Prostate gland (tissue), 2 donors: ENCODE results near the gene GAB2. TPM values are rescaled to one million over a fixed set of nuclear protein-coding genes. Genes with fewer than 3 reads are reported as not detected.

Experiments used
- DNase-seq: peaks from one replicate; pipeline ENCODE4 v3.0.0-alpha.2; 2019; ENCODE audit warnings: low spot score
- H3K27ac ChIP-seq, 2 donors: fragments of 200-600 bp; sonication (generic); 2 replicates each; pipeline ENCODE4 v1.5.1; 2017 to 2019
- H3K27me3 ChIP-seq: fragments of 200-600 bp; sonication (generic); replicated peaks from 2 replicates; pipeline ENCODE4 v1.5.1; 2019; ENCODE audit not compliant: insufficient read depth
- H3K36me3 ChIP-seq, 2 donors: fragments of 200-600 bp; sonication (generic); 1 replicate in 1 of 2; 2 replicates in 1 of 2; pipeline versions ENCODE4 v1.5.1 to v1.8.1; 2017 to 2019
- H3K4me1 ChIP-seq: fragments of 200-600 bp; sonication (generic); replicated peaks from 2 replicates; pipeline ENCODE4 v1.5.1; 2019
- H3K4me3 ChIP-seq, 2 donors: fragments of 200-600 bp; sonication (generic); 2 replicates each; pipeline ENCODE4 v1.5.1; 2017 to 2019
- H3K9me3 ChIP-seq: fragments of 200-600 bp; sonication (generic); 2 replicates; pipeline ENCODE4 v1.5.1; 2017
- POLR2A ChIP-seq: fragments of 450-650 bp; IDR thresholded peaks from one replicate; pipeline ENCODE4 v1.6.1; 2016; ENCODE audit warnings: antibody characterized with exemption, mild to moderate bottlenecking
- POLR2AphosphoS5 ChIP-seq: sonication (generic); formaldehyde crosslinking; IDR thresholded peaks from one replicate; pipeline ENCODE4 v1.6.1; 2017; ENCODE audit warnings: antibody characterized with exemption
- WGBS: methylation state at CpG from one replicate; pipeline ENCODE4 v1.1.5; 2018; 5-methylcytosine and 5-hydroxymethylcytosine counted together
- intact Hi-C: fragments of 100-400 bp; cut with DNase I; formaldehyde crosslinking; loops from one replicate; pipeline ENCODE4 v1.14.2; 2022
- total RNA-seq, 2 donors: library from RNA; depleted of rRNA; stranded (reverse); fragments of >200 nt; gene quantifications; one replicate each; pipeline ENCODE4 v1.1.0, GENCODE V29; 2016
- TF ChIP-seq, protein P1 (sequence below), 4 experiments: fragments of 200-600 bp in 2 of 4; fragments of 450-650 bp in 2 of 4; sonication (generic) in 2 of 4; IDR thresholded peaks; 1 replicate in 3 of 4; 2 replicates in 1 of 4; pipeline ENCODE4 v1.5.1; 2016 to 2019; ENCODE audit warnings: antibody characterized with exemption in 4 of 4, mild to moderate bottlenecking in 2 of 4, moderate library complexity in 2 of 4

The GAB2 gene
- total RNA-seq, 2 donors from 2014 or later, result 7.4 to 12.8 TPM

DNA sequence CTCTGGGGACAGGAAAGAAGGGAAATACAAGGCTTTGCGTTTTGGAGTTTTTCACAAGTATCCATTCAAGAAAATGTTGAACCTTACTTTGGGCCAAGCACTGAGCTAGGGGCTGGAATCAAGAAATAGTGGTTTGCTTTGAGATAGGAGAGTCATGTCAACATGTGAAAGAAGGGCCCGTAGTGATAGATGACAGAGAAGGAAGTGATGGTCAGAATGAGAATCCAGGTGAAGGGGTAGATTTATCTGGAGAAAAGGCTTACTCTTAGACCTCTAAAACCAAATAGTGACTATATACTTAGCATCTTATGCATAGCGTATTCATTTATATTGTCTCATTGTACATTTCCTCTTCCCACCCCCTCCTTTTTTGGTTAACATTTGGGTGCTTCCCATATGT lies 87.3 kb downstream of the GAB2 start:
- TF ChIP-seq, protein P1, sequence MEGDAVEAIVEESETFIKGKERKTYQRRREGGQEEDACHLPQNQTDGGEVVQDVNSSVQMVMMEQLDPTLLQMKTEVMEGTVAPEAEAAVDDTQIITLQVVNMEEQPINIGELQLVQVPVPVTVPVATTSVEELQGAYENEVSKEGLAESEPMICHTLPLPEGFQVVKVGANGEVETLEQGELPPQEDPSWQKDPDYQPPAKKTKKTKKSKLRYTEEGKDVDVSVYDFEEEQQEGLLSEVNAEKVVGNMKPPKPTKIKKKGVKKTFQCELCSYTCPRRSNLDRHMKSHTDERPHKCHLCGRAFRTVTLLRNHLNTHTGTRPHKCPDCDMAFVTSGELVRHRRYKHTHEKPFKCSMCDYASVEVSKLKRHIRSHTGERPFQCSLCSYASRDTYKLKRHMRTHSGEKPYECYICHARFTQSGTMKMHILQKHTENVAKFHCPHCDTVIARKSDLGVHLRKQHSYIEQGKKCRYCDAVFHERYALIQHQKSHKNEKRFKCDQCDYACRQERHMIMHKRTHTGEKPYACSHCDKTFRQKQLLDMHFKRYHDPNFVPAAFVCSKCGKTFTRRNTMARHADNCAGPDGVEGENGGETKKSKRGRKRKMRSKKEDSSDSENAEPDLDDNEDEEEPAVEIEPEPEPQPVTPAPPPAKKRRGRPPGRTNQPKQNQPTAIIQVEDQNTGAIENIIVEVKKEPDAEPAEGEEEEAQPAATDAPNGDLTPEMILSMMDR (IDR thresholded peaks at IDR 0.05), result no peak
- no peak for TF ChIP-seq POLR2A
- Histone ChIP-seq H3K27ac (no peak overlapping the region), H3K9me3 (no peaks in the 10 kb centered on the region), H3K4me1 (no peaks in the 10 kb centered on the region), H3K4me3 (no peak overlapping the region), H3K36me3 (no peaks in the 10 kb centered on the region), H3K27me3 (no peaks in the 10 kb centered on the region)
- DNase-seq, result no peak
- 94% methylated on average over 3 of the region's 3 CpGs for WGBS
- intact Hi-C loops, result no loop called here

- Histone ChIP-seq H3K9me3 (no peaks in the 10 kb centered on the region), H3K27ac (no peak overlapping the region), H3K4me3 (no peak overlapping the region), H3K36me3 (no peaks in the 10 kb centered on the region), H3K27me3 (no peaks in the 10 kb centered on the region), H3K4me1 (no peaks in the 10 kb centered on the region)
- TF ChIP-seq POLR2A, result no peak
- TF ChIP-seq, protein P1 (IDR thresholded peaks at IDR 0.05), result no peak
- TF ChIP-seq POLR2AphosphoS5, result no peak
- intact Hi-C loops, result no loop called here
- WGBS, result 89% methylated on average over 6 of the region's 6 CpGs
- DNase-seq, result no peak
Observed at GRCh38 chr11:78327945-78328344, 89.7 kb downstream of the GAB2 start.

DNA sequence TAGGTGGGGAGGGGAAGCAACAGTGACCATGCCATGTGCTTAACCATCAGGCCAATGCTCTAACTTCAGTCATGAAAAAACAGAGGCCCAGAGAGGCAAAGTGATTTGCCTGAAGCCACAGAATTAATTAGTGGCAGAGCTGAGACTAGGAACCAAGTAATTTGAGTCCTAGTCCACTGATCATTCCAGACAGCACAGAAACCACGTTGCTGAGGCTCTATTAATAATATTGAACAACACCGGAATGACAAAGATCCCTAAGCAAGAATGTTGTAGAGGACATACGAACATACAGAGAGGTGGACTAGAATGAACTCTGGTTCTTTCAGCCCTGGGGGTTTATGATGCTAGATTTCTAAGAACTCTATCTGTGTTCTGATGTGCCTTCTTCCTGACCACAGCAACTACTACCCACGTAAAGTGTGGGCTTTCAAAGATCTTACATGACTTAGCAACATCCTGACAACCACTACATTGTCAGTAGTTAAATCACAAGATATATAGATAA lies 92.3 kb downstream of the GAB2 start:
- DNase-seq, result no peak
- H3K36me3 ChIP-seq, result no peaks in the 10 kb centered on the region
- no peak overlapping the region for H3K27ac ChIP-seq
- WGBS, result 67% methylated on average over 4 of the region's 4 CpGs
- intact Hi-C loops, result no loop called here
- H3K27me3 ChIP-seq, result no peaks in the 10 kb centered on the region
- no peaks in the 10 kb centered on the region for H3K9me3 ChIP-seq
- no peaks in the 10 kb centered on the region for H3K4me1 ChIP-seq
- H3K4me3 ChIP-seq, result no peak overlapping the region
- TF ChIP-seq POLR2A (no peak), POLR2AphosphoS5 (no peak)
- TF ChIP-seq, protein P1 (IDR thresholded peaks at IDR 0.05), result no peak

GRCh38 chr11:78323363-78323762 lies 94.3 kb downstream of the GAB2 start:
- no peak for TF ChIP-seq POLR2AphosphoS5
- TF ChIP-seq, protein P1 (IDR thresholded peaks at IDR 0.05), result no peak
- TF ChIP-seq POLR2A, result no peak
- no peaks in the 10 kb centered on the region for H3K27me3 ChIP-seq
- no peak overlapping the region for H3K27ac ChIP-seq
- H3K4me3 ChIP-seq, result no peak overlapping the region
- no peaks in the 10 kb centered on the region for H3K36me3 ChIP-seq
- intact Hi-C loops, result no loop called here
- DNase-seq, result no peak
- no peaks in the 10 kb centered on the region for H3K9me3 ChIP-seq
- WGBS, result 89% methylated on average over 6 of the region's 6 CpGs
- H3K4me1 ChIP-seq, result no peaks in the 10 kb centered on the region

DNA sequence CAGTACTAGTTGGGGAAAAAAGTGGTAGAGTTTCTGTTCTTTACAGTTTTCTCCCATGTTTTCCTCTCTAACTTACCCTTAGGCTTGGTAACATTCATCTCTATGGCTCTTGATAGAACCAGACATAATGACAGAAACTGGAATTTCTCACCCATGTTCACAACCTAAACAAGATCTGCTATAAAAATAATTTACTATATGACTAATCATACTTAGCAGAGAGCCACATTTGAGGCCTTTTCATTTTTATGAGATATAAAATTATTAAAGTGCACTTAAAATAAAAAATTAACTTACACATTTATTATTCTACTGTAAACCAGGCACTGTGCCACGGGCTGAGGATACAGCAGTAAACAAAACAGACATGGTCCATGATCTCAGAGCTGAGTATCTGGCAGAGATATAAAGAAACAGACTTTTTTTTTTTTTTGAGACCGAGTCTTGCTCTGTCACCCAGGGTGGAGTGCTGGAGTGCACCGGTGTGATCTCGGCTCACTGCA lies 98.1 kb downstream of the GAB2 start:
- Histone ChIP-seq H3K27me3 (no peaks in the 10 kb centered on the region), H3K4me1 (no peaks in the 10 kb centered on the region), H3K9me3 (no peaks in the 10 kb centered on the region), H3K27ac (no peak overlapping the region), H3K4me3 (no peak overlapping the region), H3K36me3 (no peaks in the 10 kb centered on the region)
- TF ChIP-seq, protein P1 (IDR thresholded peaks at IDR 0.05), result no peak
- TF ChIP-seq POLR2A (no peak), POLR2AphosphoS5 (no peak)
- 28% methylated on average over 4 of the region's 4 CpGs for WGBS
- DNase-seq, result no peak
- intact Hi-C loops, result loop anchor here (10.0 kb wide), 1 partner anchor 95 kb away; the partner anchor contains the start of gene GAB2
